ENCODE results near the gene DENND1C. TPM values are rescaled to one million over a fixed set of nuclear protein-coding genes. Genes with fewer than 3 reads are reported as not detected.

DENND1C gene
- total and polyA plus RNA-seq, 9 of the 15 experiments (the other 6 are each of a cell fraction or from before 2014, with no cell fraction given), result 0.03 to 1.2 (median 0.32) TPM; not detected in 1

DNA sequence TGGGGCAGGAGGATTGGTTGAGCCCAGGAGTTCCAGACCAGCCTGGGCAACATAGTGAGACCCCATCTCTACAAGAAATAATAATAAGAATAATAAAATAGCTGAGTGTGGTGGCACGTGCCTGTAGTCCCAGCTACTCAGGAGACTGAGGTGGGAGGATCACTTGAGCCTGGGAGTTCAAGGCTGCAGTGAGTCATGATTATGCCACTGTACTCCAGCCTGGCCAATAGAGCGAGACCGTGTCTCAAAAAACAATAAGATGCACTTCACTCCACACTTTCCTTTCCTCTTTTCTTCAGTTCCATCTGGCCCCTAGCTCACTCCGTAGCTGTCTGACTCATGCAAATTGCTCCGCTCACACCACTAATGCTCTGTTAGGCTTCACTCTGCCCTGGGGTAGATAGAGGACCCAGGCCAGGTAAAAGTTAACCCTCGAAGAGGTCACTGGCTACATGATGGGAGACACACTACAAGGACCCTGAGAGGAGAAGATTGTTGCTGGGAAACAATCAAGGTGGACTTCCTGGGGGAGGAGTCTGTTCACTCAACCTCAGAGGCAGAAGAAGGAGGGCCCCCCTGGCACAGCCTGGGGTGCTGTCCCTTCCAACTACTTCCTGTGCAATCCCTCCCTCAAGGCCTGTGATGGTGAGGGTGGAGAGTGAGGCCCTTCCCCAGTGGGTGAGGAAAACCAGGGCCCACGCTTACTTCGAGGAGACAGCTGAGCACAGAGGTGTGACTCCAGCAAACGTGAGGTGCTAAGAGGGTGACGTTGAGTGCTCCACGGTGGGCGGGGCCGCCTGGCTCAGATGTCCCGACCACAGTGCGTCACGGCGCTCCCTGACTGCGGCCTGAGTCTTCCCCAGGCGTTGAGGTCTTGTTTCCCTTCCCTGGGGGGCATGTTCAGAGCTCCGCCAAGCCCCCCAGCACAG lies 40.4 kb upstream of the DENND1C start (continued):
- TF ChIP-seq, protein P1, sequence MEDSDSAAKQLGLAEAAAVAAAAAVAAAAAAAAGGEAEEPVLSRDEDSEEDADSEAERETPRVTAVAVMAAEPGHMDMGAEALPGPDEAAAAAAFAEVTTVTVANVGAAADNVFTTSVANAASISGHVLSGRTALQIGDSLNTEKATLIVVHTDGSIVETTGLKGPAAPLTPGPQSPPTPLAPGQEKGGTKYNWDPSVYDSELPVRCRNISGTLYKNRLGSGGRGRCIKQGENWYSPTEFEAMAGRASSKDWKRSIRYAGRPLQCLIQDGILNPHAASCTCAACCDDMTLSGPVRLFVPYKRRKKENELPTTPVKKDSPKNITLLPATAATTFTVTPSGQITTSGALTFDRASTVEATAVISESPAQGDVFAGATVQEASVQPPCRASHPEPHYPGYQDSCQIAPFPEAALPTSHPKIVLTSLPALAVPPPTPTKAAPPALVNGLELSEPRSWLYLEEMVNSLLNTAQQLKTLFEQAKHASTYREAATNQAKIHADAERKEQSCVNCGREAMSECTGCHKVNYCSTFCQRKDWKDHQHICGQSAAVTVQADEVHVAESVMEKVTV (CRISPR knock-in tag; IDR thresholded peaks at IDR 0.05), result no peak
- TF ChIP-seq RFX5 (IDR thresholded peaks at IDR 0.05; ENCODE audit: low read depth, low read length) (no peak), ATF7 (IDR thresholded peaks at IDR 0.05) (peak; percentile 56; the same call in 1 of the 2 replicates), FOXP1 (CRISPR knock-in tag; IDR thresholded peaks at IDR 0.05) (no peak), HNRNPK (IDR thresholded peaks at IDR 0.05; ENCODE audit: low read depth, low read length, poor library complexity, severe bottlenecking) (no peak), ZNF175 (CRISPR knock-in tag; IDR thresholded peaks at IDR 0.05; ENCODE audit: low read depth) (no peak), RBM25 (IDR thresholded peaks at IDR 0.05; ENCODE audit: low read depth, low read length, severe bottlenecking) (peak; percentile 91), NR2C2 (CRISPR knock-in tag; IDR thresholded peaks at IDR 0.05) (peak; percentile 45; the same call in 1 of the 2 replicates), NR2C2 (tag; IDR thresholded peaks at IDR 0.05) (no peak), CTBP1 (IDR thresholded peaks at IDR 0.05; ENCODE audit: borderline replicate concordance) (no peak), MCM3 (IDR thresholded peaks at IDR 0.05) (no peak), STAT5B (CRISPR knock-in tag; IDR thresholded peaks at IDR 0.05) (no peak), CBX1 (IDR thresholded peaks at IDR 0.05; ENCODE audit: low read depth) (peak; percentile 72), BHLHE40 (IDR thresholded peaks at IDR 0.05; ENCODE audit: low read length) (peak; percentile 76), ZC3H8 (IDR thresholded peaks at IDR 0.05) (no peak), NR3C1 (CRISPR knock-in tag; IDR thresholded peaks at IDR 0.05) (no peak), ZNF408 (CRISPR knock-in tag; IDR thresholded peaks at IDR 0.05; ENCODE audit: low read depth) (no peak), ATF1 (CRISPR knock-in tag; IDR thresholded peaks at IDR 0.05) (no peak), ATF1 (tag; IDR thresholded peaks at IDR 0.05) (peak; percentile 66), ZNF133 (CRISPR knock-in tag; IDR thresholded peaks at IDR 0.05) (no peak)
- TF ChIP-seq, protein P2, sequence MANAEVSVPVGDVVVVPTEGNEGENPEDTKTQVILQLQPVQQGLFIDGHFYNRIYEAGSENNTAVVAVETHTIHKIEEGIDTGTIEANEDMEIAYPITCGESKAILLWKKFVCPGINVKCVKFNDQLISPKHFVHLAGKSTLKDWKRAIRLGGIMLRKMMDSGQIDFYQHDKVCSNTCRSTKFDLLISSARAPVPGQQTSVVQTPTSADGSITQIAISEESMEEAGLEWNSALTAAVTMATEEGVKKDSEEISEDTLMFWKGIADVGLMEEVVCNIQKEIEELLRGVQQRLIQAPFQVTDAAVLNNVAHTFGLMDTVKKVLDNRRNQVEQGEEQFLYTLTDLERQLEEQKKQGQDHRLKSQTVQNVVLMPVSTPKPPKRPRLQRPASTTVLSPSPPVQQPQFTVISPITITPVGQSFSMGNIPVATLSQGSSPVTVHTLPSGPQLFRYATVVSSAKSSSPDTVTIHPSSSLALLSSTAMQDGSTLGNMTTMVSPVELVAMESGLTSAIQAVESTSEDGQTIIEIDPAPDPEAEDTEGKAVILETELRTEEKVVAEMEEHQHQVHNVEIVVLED (CRISPR knock-in tag; IDR thresholded peaks at IDR 0.05), result no peak
- TF ChIP-seq, protein P3, sequence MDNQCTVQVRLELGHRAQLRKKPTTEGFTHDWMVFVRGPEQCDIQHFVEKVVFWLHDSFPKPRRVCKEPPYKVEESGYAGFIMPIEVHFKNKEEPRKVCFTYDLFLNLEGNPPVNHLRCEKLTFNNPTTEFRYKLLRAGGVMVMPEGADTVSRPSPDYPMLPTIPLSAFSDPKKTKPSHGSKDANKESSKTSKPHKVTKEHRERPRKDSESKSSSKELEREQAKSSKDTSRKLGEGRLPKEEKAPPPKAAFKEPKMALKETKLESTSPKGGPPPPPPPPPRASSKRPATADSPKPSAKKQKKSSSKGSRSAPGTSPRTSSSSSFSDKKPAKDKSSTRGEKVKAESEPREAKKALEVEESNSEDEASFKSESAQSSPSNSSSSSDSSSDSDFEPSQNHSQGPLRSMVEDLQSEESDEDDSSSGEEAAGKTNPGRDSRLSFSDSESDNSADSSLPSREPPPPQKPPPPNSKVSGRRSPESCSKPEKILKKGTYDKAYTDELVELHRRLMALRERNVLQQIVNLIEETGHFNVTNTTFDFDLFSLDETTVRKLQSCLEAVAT (IDR thresholded peaks at IDR 0.05), result no peak
- TF ChIP-seq, protein P4, sequence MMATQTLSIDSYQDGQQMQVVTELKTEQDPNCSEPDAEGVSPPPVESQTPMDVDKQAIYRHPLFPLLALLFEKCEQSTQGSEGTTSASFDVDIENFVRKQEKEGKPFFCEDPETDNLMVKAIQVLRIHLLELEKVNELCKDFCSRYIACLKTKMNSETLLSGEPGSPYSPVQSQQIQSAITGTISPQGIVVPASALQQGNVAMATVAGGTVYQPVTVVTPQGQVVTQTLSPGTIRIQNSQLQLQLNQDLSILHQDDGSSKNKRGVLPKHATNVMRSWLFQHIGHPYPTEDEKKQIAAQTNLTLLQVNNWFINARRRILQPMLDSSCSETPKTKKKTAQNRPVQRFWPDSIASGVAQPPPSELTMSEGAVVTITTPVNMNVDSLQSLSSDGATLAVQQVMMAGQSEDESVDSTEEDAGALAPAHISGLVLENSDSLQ (IDR thresholded peaks at IDR 0.05), result no peak
- TF ChIP-seq, protein P5, sequence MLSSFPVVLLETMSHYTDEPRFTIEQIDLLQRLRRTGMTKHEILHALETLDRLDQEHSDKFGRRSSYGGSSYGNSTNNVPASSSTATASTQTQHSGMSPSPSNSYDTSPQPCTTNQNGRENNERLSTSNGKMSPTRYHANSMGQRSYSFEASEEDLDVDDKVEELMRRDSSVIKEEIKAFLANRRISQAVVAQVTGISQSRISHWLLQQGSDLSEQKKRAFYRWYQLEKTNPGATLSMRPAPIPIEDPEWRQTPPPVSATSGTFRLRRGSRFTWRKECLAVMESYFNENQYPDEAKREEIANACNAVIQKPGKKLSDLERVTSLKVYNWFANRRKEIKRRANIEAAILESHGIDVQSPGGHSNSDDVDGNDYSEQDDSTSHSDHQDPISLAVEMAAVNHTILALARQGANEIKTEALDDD (IDR thresholded peaks at IDR 0.05), result no peak

All from K562 (cell line).